ENCODE data around the gene ATPAF2.

Gene ATPAF2

GRCh38 chr17:18038861-18039534, at the start of gene ATPAF2, which contains the start of gene GID4:
TSS of gene ATPAF2 (minus strand) at chr17:18039168. CDS start at chr17:18039013, 155 bp downstream.
TSS of gene GID4 (plus strand) at chr17:18039408. CDS start at chr17:18039465, 57 bp downstream.
- DNase-seq, result peak; percentile 94

GRCh38 chr17:18087610-18088491, 48.9 kb upstream of the ATPAF2 start, which contains the start of gene DRG2:
TSS of gene DRG2 (plus strand) at chr17:18087948. CDS start at chr17:18088024, 76 bp downstream.
- peak; percentile 72 for DNase-seq

- DNase-seq, result no peak
Measured at GRCh38 chr17:18084256-18084655, 45.3 kb upstream of the ATPAF2 start.

GRCh38 chr17:18079543-18079942, 40.6 kb upstream of the ATPAF2 start:
- no peak for DNase-seq

- DNase-seq, result no peak
Measured at GRCh38 chr17:18076936-18077335, 38.0 kb upstream of the ATPAF2 start.

- DNase-seq, result no peak
Measured at GRCh38 chr17:18074566-18075272, 35.8 kb upstream of the ATPAF2 start.

- no peak for DNase-seq
Measured at GRCh38 chr17:18071751-18072150, 32.8 kb upstream of the ATPAF2 start.

- DNase-seq, result no peak
Measured at GRCh38 chr17:18070861-18071340, 31.9 kb upstream of the ATPAF2 start.

- DNase-seq, result no peak
Measured at GRCh38 chr17:18069101-18069500, 30.1 kb upstream of the ATPAF2 start.

GRCh38 chr17:18066866-18067265, 27.9 kb upstream of the ATPAF2 start:
- DNase-seq, result no peak

- no peak for DNase-seq
Measured at GRCh38 chr17:18065546-18065945, 26.6 kb upstream of the ATPAF2 start.

- no peak for DNase-seq
Measured at GRCh38 chr17:18064053-18064452, 25.1 kb upstream of the ATPAF2 start.

- no peak for DNase-seq
Measured at GRCh38 chr17:18059283-18059682, 20.3 kb upstream of the ATPAF2 start.

- DNase-seq, result no peak
Measured at GRCh38 chr17:18056214-18056613, 17.2 kb upstream of the ATPAF2 start.

- no peak for DNase-seq
Measured at GRCh38 chr17:18055597-18055996, 16.6 kb upstream of the ATPAF2 start.

GRCh38 chr17:18045691-18046350, 6.9 kb upstream of the ATPAF2 start:
- no peak for DNase-seq

- DNase-seq, result no peak
Measured at GRCh38 chr17:18044609-18045008, 5.6 kb upstream of the ATPAF2 start.

- no peak for DNase-seq
Measured at GRCh38 chr17:18043491-18043890, 4.5 kb upstream of the ATPAF2 start.

- no peak for DNase-seq
Measured at GRCh38 chr17:18042983-18043382, 4.0 kb upstream of the ATPAF2 start.

GRCh38 chr17:18041776-18042175, 2.8 kb upstream of the ATPAF2 start:
- DNase-seq, result no peak

- DNase-seq, result no peak
Measured at GRCh38 chr17:18040261-18040858, 1.4 kb upstream of the ATPAF2 start.
